ENCODE data around the gene CEP95. TPM values are rescaled to one million over a fixed set of nuclear protein-coding genes. Genes with fewer than 3 reads are reported as not detected.
A peak's percentile ranks its signal among the peaks of the same experiment; 100 is the strongest.

The CEP95 gene
- total RNA-seq, 1 experiment from 2014 or later, result 67.3 TPM

GRCh38 chr17:64470625-64471024, 36.2 kb upstream of the CEP95 start:
- H2AFZ ChIP-seq (ENCODE audit: low read length), result no peak overlapping the region
- H2BK5ac ChIP-seq (ENCODE audit: insufficient read length, low read length), result no peak overlapping the region
- H3K9ac ChIP-seq (ENCODE audit: extremely low read depth, insufficient read length, low read length), result no peak overlapping the region
- no peak overlapping the region for H2BK12ac ChIP-seq (ENCODE audit: insufficient read length, low read depth, low read length)
- no peaks in the 10 kb centered on the region for H3K79me1 ChIP-seq (ENCODE audit: insufficient read depth, low read depth, low read length, poor library complexity, severe bottlenecking)
- Mint-ChIP-seq H3K27me3 (ENCODE audit: low read depth) (no peaks in the 10 kb centered on the region), H3K4me1 (peaks cover 11 to 13% of the 10 kb centered on the region in 2 experiments), H3K4me3 (no peak overlapping the region; a peak in 1 of 5 replicates), H3K27ac (peak overlapping the region in 2 of 3 experiments; percentile 34 to 61; a peak in 4 of 7 replicates), H3K36me3 (ENCODE audit: insufficient read depth in 1 of 3, low read depth in 3 of 3) (no peaks in the 10 kb centered on the region; a peak in 1 of 7 replicates), H3K9me3 (no peaks in the 10 kb centered on the region; a peak in 1 of 5 replicates)
- no peak overlapping the region for H3K18ac ChIP-seq (ENCODE audit: insufficient read length, low read depth, low read length)
- H2BK20ac ChIP-seq (ENCODE audit: low read depth, low read length, poor library complexity, severe bottlenecking), result no peak overlapping the region
- H3K27me3 ChIP-seq (ENCODE audit: insufficient read depth, low read length), result no peaks in the 10 kb centered on the region
- H4K5ac ChIP-seq (ENCODE audit: insufficient read length, low read depth, low read length), result no peak overlapping the region
- no peak overlapping the region for H4K8ac ChIP-seq (replicated peaks; ENCODE audit: insufficient read length, low read depth, low read length)
- no peak overlapping the region for H3K4ac ChIP-seq (ENCODE audit: low read depth, low read length)
- H3K27ac ChIP-seq (ENCODE audit: insufficient read length, low read depth, low read length), result no peak overlapping the region
- no peak overlapping the region for H3K56ac ChIP-seq (ENCODE audit: insufficient read length, low read depth, low read length)
- no peak overlapping the region for H2BK120ac ChIP-seq (ENCODE audit: low read depth, low read length, poor library complexity, severe bottlenecking)
- no peak overlapping the region for H2AK5ac ChIP-seq (ENCODE audit: insufficient read length, low read length)
- H3K79me2 ChIP-seq (ENCODE audit: insufficient read depth, low read length), result no peaks in the 10 kb centered on the region
- no peak overlapping the region for H3K23ac ChIP-seq (ENCODE audit: insufficient read length, low read depth, low read length)
- no peak overlapping the region for H2BK15ac ChIP-seq (ENCODE audit: low read depth, low read length)
- H3K4me2 ChIP-seq (ENCODE audit: insufficient read depth, insufficient read length, low read length), result no peak overlapping the region
- H3K4me1 ChIP-seq (ENCODE audit: insufficient read depth, low read length), result peaks cover 4% of the 10 kb centered on the region; the same call in 1 of the 2 replicates
- no peak overlapping the region for H3K14ac ChIP-seq (ENCODE audit: insufficient read depth, low read length)
- no peaks in the 10 kb centered on the region for H3K9me3 ChIP-seq (ENCODE audit: control insufficient read depth, low read depth, low read length)
- H4K20me1 ChIP-seq (ENCODE audit: control insufficient read depth, insufficient read depth, insufficient read length), result no peaks in the 10 kb centered on the region
- H3K23me2 ChIP-seq (ENCODE audit: insufficient read length, low read depth, low read length, poor library complexity, severe bottlenecking), result no peaks in the 10 kb centered on the region
- WGBS (ENCODE audit: extremely low coverage, insufficient read length, low lambda C conversion rate), result no CpG with 5 or more reads among the region's 4 CpGs
- TF ChIP-seq CTCF (conservative IDR thresholded peaks at IDR 0.05), result no peak
- no peak overlapping the region for H3T11ph ChIP-seq (ENCODE audit: low read length)
- H4K91ac ChIP-seq (ENCODE audit: insufficient read length, low read depth, low read length), result no peak overlapping the region
- no peak for DNase-seq

All from H9 (cell line).